Gastroesophageal sphincter (tissue), 4 donors: Measurements from ENCODE around the gene LENG8. TPM values are rescaled to one million over a fixed set of nuclear protein-coding genes. Genes with fewer than 3 reads are reported as not detected.
"Not testable (repeated sequence)": the region's sequence is repeated elsewhere in the genome, so short reads cannot be mapped to it uniquely, and the experiment has no call there.

Experiments
- ATAC-seq: fragments of 150-250 bp; one replicate; pipeline ENCODE4 v1.9.1; 2016; ENCODE audit warnings: mild to moderate bottlenecking, moderate library complexity
- H3K27ac ChIP-seq, 4 donors: fragments of 200-600 bp; sonication (generic) in 3 of 4; 1 replicate in 3 of 4; 2 replicates in 1 of 4; pipeline ENCODE4 v1.5.1; 2016 to 2019
- H3K27me3 ChIP-seq: fragments of 200-600 bp; sonication (generic); one replicate; pipeline ENCODE4 v1.5.1; 2019
- H3K36me3 ChIP-seq, 2 donors: fragments of 200-600 bp; sonication (generic); one replicate each; pipeline ENCODE4 v1.5.1; 2019; ENCODE audit warnings: control low read depth in 1 of 2
- H3K4me1 ChIP-seq, 3 donors: fragments of 200-600 bp; sonication (generic); 1 replicate in 2 of 3; 2 replicates in 1 of 3; pipeline ENCODE4 v1.5.1; 2016 to 2019; ENCODE audit warnings: control low read depth in 2 of 3
- H3K4me3 ChIP-seq, 2 donors: fragments of 200-600 bp; sonication (generic); one replicate each; pipeline ENCODE4 v1.5.1; 2019; ENCODE audit warnings: mild to moderate bottlenecking in 1 of 2, moderate library complexity in 1 of 2
- H3K9me3 ChIP-seq, 3 donors: fragments of 200-600 bp; sonication (generic); one replicate each; pipeline ENCODE4 v1.5.1; 2017 to 2019; ENCODE audit warnings: control low read depth in 2 of 3
- EP300 ChIP-seq: sonication (generic); formaldehyde crosslinking; IDR thresholded peaks from one replicate; pipeline ENCODE4 v1.6.1; 2017; ENCODE audit warnings: antibody characterized with exemption, mild to moderate bottlenecking
- POLR2A ChIP-seq, 2 donors: fragments of 450-650 bp; IDR thresholded peaks; one replicate each; pipeline ENCODE4 v1.6.1; 2017; ENCODE audit warnings: antibody characterized with exemption in 2 of 2, mild to moderate bottlenecking in 2 of 2, moderate library complexity in 1 of 2
- POLR2AphosphoS5 ChIP-seq: sonication (generic); formaldehyde crosslinking; IDR thresholded peaks from one replicate; pipeline ENCODE4 v1.6.1; 2017; ENCODE audit warnings: antibody characterized with exemption
- WGBS, 2 donors: methylation state at CpG; one replicate each; pipeline ENCODE4 v1.1.5; 2018; ENCODE audit warnings: low coverage in 1 of 2; 5-methylcytosine and 5-hydroxymethylcytosine counted together
- total RNA-seq, 4 donors: library from RNA; depleted of rRNA; stranded (reverse); fragments of >200 nt; gene quantifications; one replicate each; pipeline ENCODE4 v1.1.0, GENCODE V29; 2016
- TF ChIP-seq, protein P1 (sequence below), 4 experiments: fragments of 200-600 bp in 2 of 4; fragments of 450-650 bp in 2 of 4; sonication (generic) in 1 of 4; IDR thresholded peaks; one replicate each; pipeline ENCODE4 v1.5.1; 2017 to 2019; ENCODE audit warnings: antibody characterized with exemption in 4 of 4, mild to moderate bottlenecking in 2 of 4, moderate library complexity in 2 of 4

Gene LENG8
- total RNA-seq, 4 donors from 2014 or later: 25.4 to 215 (median 80.9) TPM

DNA sequence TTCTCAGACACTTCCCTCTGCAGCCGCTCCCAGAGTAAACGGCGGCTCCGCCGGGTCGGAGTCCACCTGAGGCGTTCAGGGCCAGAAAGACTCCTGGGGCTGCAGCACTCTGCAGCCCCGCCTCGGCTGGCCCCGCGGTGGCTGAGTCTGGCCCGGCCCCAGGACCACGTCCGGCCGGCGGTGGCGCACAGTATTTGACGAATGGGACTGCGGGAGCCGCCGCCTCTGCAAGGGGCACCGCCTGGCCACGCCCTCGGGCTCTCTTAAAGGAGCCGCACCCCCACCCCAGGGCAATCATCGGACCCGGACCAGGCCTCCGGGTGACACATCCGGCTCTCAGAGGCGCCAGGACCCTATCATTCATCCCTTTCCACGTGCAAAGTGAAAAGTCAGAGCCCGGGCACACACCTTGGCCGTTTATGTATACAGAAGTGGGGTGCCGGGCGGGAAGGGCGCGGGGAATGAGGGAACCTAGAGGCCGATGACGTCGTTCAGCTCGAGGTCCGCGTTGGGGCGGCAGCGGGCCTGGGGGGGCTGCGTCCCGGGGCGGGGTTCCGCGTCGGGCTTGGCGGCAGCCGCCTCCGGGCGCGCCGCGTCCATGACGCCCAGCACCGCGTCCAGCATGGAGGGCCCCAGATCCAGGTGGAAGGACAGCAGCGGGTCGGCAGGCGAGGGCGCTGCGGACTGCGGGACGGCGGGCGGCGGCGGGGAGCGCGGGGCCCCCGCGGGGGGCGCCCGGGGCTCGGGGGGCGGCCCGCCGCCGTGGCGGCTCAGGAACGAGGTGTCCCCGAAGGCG is 15.8 kb downstream of the LENG8 start:
- H3K27ac ChIP-seq: peak overlapping the region; percentile 16 to 99 (median 97)
- H3K36me3 ChIP-seq: peaks cover 0 to 26% of the 10 kb centered on the region in 2 donors
- peaks cover 0 to 70% (median 17%) of the 10 kb centered on the region in 3 donors for H3K4me1 ChIP-seq
- TF ChIP-seq POLR2AphosphoS5 (peak; percentile 41), EP300 (no peak), POLR2A (IDR thresholded peaks at IDR 0.05) (no peak)
- TF ChIP-seq, protein P1, sequence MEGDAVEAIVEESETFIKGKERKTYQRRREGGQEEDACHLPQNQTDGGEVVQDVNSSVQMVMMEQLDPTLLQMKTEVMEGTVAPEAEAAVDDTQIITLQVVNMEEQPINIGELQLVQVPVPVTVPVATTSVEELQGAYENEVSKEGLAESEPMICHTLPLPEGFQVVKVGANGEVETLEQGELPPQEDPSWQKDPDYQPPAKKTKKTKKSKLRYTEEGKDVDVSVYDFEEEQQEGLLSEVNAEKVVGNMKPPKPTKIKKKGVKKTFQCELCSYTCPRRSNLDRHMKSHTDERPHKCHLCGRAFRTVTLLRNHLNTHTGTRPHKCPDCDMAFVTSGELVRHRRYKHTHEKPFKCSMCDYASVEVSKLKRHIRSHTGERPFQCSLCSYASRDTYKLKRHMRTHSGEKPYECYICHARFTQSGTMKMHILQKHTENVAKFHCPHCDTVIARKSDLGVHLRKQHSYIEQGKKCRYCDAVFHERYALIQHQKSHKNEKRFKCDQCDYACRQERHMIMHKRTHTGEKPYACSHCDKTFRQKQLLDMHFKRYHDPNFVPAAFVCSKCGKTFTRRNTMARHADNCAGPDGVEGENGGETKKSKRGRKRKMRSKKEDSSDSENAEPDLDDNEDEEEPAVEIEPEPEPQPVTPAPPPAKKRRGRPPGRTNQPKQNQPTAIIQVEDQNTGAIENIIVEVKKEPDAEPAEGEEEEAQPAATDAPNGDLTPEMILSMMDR (IDR thresholded peaks at IDR 0.05): peak in 2 of 4 experiments; percentile 8 to 29
- H3K9me3 ChIP-seq: no peaks in the 10 kb centered on the region
- WGBS, 2 donors: 60% methylated on average over 4 of the region's 87 CpGs; no CpG with 5 or more reads in 1 of the 2 donors
- peak overlapping the region; percentile 34 to 85 for H3K4me3 ChIP-seq
- H3K27me3 ChIP-seq: peaks cover 9% of the 10 kb centered on the region
- ATAC-seq: peak; percentile 80

DNA sequence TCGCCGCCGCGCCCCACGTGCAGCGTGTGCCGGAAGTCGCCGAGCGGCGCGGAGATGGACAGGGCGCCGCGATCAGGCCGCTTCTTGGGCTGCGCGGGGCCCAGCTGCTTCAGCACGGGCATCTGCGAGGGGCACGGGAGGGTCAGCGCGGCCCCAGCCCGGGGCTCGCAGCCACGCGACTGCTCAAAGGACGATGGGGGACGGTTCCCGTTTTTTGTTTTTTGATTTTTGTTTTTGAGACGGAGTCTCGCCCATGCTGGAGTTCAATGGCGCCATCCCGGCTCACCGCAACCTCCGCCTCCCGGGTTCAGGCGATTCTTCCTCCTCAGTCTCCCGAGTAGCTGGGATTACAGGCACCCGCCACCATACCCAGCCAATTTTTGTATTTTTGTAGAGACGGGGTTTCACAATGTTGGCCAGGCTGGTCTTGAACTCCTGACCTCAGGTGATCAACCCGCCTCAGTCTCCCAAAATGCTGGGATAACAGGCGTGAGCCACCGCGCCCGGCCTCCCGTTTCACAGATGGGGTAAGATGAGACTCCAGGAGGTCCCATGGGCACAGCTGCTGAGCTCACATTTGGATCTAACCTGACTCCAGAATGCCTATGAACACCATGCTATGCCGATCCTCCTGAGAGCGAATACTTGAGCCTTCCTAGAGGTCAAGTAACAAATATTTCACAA is 16.6 kb downstream of the LENG8 start:
- Histone ChIP-seq H3K27ac (peak overlapping the region in 1 of 4 donors; percentile 99), H3K27me3 (peaks cover 17% of the 10 kb centered on the region), H3K9me3 (no peaks in the 10 kb centered on the region), H3K4me1 (peaks cover 0 to 70% (median 17%) of the 10 kb centered on the region in 3 donors), H3K4me3 (peak overlapping the region in 1 of 2 donors; percentile 85), H3K36me3 (peaks cover 0 to 19% of the 10 kb centered on the region in 2 donors)
- WGBS, 2 donors: 83 to 88% methylated on average over 4 to 11 of the region's 49 CpGs
- no peak for TF ChIP-seq POLR2AphosphoS5
- no peak for TF ChIP-seq EP300
- no peak for TF ChIP-seq POLR2A (IDR thresholded peaks at IDR 0.05)
- TF ChIP-seq, protein P1 (IDR thresholded peaks at IDR 0.05): no peak
- ATAC-seq: no peak

- H3K36me3 ChIP-seq: peaks cover 0 to 13% of the 10 kb centered on the region in 2 donors
- 90 to 93% methylated on average over 3 to 7 of the region's 14 CpGs for WGBS, 2 donors
- not testable (repeated sequence) for ATAC-seq, H3K9me3 ChIP-seq, H3K4me3 ChIP-seq
- H3K27me3 ChIP-seq: peaks cover 22% of the 10 kb centered on the region
- peaks cover 0 to 70% (median 16%) of the 10 kb centered on the region in 3 donors for H3K4me1 ChIP-seq
- peak overlapping the region in 1 of 4 donors; percentile 99 for H3K27ac ChIP-seq
Observed at GRCh38 chr19:54466110-54466480, 17.1 kb downstream of the LENG8 start.

- peaks cover 45% of the 10 kb centered on the region for H3K27me3 ChIP-seq
- H3K27ac ChIP-seq: peak overlapping the region in 3 of 4 donors; percentile 57 to 86 (median 67)
- peak; percentile 1 for ATAC-seq
- TF ChIP-seq POLR2AphosphoS5: no peak
- TF ChIP-seq, protein P1 (IDR thresholded peaks at IDR 0.05): no peak
- no peak for TF ChIP-seq POLR2A (IDR thresholded peaks at IDR 0.05)
- no peak for TF ChIP-seq EP300
- peaks cover 0 to 49% (median 6%) of the 10 kb centered on the region in 3 donors for H3K4me1 ChIP-seq
- 47 to 53% methylated on average over 4 to 8 of the region's 8 CpGs for WGBS, 2 donors
- no peaks in the 10 kb centered on the region for H3K9me3 ChIP-seq
- no peak overlapping the region for H3K4me3 ChIP-seq
- H3K36me3 ChIP-seq: no peaks in the 10 kb centered on the region
Observed at GRCh38 chr19:54469496-54469934, 20.5 kb downstream of the LENG8 start.

DNA sequence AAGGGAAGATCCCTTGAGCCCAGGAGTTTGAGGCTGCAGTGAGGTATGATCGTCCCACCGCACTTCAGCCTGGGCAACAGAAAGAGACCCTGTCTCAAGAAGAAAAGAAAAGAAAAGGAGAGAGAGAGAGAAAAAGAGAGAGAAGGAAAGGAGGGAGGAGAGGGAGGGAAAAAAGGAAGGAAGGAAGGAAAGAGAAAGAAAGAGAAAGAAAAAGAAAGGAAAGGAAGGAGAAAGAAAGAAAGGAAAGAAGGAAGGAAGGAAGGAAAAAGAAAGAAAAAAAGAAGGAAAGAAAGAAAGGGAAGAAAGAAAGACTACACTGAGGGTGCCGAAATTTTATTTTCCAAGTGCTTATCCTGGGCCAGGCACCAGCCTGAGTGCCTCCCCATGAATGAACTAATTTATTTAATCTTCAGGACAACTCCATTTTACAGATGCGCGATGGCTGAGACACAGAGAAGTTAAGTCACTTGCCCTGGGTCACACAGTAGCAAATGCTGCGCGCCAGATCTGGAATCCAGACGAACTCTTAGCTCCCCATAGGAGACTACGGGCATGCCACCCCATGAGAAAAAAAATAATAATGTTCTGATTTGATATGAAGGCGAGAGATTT is 21.4 kb downstream of the LENG8 start:
- peaks cover 0 to 42% (median 6%) of the 10 kb centered on the region in 3 donors for H3K4me1 ChIP-seq
- H3K36me3 ChIP-seq: no peaks in the 10 kb centered on the region
- no peaks in the 10 kb centered on the region for H3K9me3 ChIP-seq
- WGBS, 2 donors: 72 to 75% methylated on average over 8 to 10 of the region's 10 CpGs
- peaks cover 52% of the 10 kb centered on the region for H3K27me3 ChIP-seq
- no peak overlapping the region for H3K4me3 ChIP-seq
- no peak for TF ChIP-seq POLR2A (IDR thresholded peaks at IDR 0.05)
- TF ChIP-seq, protein P1 (IDR thresholded peaks at IDR 0.05): no peak
- TF ChIP-seq POLR2AphosphoS5: no peak
- no peak for TF ChIP-seq EP300
- peak overlapping the region in 3 of 4 donors; percentile 78 to 86 (median 81) for H3K27ac ChIP-seq
- ATAC-seq: no peak
